Measurements from ENCODE around the gene GPR141. TPM values are rescaled to one million over a fixed set of nuclear protein-coding genes. Genes with fewer than 3 reads are reported as not detected.

GPR141 gene
- polyA plus RNA-seq, 1 experiment = not detected

DNA sequence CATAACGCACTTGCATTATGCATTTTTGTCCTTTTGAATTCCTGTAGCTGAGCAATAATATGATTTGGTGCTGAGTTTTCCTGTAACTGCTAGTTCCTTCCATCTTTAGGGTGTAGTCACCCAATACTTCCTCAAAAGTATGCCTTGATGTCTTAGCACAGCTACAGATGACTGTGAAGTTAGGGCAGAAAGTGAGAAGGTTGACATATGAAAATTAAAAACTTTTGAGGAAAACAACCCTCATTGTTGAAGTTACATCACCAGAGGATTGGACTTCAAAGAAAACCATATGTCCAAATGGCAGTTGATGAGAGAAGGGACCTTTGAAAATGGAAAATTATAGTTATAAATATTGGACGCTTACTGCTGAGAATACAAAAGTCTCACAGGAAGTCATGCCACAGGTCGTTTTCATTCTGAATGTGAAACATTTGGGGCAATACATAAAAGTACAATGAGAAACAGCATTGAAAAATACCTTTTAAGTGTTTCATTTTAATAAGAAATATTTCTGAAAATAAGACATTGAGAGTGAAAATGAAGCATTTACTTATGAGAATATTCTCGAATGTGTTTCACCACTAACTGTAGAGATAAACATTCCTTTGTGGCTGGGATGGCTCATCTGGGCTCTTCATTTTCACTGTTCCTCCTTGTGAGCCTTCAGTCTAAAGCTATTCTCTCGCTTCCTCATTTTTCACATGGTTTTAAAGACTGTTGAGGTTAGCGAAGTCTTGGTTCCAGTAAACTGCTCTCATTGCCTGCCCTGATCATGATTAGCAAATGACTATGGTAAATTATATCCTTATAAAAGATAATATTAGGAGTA, 103.4 kb downstream of the GPR141 start:
- Histone ChIP-seq H3K27ac (ENCODE audit: low read depth, low read length) (no peak overlapping the region), H3K27me3 (ENCODE audit: control insufficient read depth, insufficient read depth, low read length) (no peaks in the 10 kb centered on the region), H3K9me3 (ENCODE audit: control insufficient read depth, insufficient read depth, low read length) (peaks cover 6% of the 10 kb centered on the region; the same call in 1 of the 2 replicates), H3K4me3 (ENCODE audit: low read depth, low read length) (no peak overlapping the region)
- DNase-seq (ENCODE audit: low read depth, low spot score) = no peak
- CTCF ChIA-PET = interaction anchor here (0.7 kb wide), 1 partner anchor 1027 kb away, joined by 5 read pairs; no protein-coding TSS in a partner anchor
- TF ChIP-seq, protein P1, sequence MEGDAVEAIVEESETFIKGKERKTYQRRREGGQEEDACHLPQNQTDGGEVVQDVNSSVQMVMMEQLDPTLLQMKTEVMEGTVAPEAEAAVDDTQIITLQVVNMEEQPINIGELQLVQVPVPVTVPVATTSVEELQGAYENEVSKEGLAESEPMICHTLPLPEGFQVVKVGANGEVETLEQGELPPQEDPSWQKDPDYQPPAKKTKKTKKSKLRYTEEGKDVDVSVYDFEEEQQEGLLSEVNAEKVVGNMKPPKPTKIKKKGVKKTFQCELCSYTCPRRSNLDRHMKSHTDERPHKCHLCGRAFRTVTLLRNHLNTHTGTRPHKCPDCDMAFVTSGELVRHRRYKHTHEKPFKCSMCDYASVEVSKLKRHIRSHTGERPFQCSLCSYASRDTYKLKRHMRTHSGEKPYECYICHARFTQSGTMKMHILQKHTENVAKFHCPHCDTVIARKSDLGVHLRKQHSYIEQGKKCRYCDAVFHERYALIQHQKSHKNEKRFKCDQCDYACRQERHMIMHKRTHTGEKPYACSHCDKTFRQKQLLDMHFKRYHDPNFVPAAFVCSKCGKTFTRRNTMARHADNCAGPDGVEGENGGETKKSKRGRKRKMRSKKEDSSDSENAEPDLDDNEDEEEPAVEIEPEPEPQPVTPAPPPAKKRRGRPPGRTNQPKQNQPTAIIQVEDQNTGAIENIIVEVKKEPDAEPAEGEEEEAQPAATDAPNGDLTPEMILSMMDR (IDR thresholded peaks at IDR 0.05; ENCODE audit: low read depth, low read length) = no peak
- POLR2A ChIA-PET = no interaction called here

Other genes starting within 250 kb of the GPR141 start
- gene ELMO1, start 234.9 kb upstream of the GPR141 start, polyA plus RNA-seq (2011; rRNA removed) = not detected in 2 replicates
- not detected in 2 replicates for gene NME8, start 164.8 kb downstream of the GPR141 start, polyA plus RNA-seq (2011; rRNA removed)
- gene SFRP4, start 233.1 kb downstream of the GPR141 start, polyA plus RNA-seq (2011; rRNA removed) = 0.04 TPM in 1 of 2 replicates, not detected in the other
- gene EPDR1, start 236.9 kb downstream of the GPR141 start, polyA plus RNA-seq (2011; rRNA removed) = 0.20 TPM in 1 of 2 replicates, not detected in the other